Measurements from ENCODE around the gene UGT2B17.

UGT2B17 gene

GRCh38 chr4:68490826-68491457 is 85.2 kb downstream of the UGT2B17 start:
- no peak for DNase-seq (ENCODE audit: low read depth in 1 of 2, low spot score in 1 of 2)
- TF ChIP-seq POLR2AphosphoS5 (IDR thresholded peaks at IDR 0.05; ENCODE audit: low read depth) (no peak), REST (IDR thresholded peaks at IDR 0.05; ENCODE audit: insufficient replicate concordance, low read depth) (no peak), GABPA (IDR thresholded peaks at IDR 0.05; ENCODE audit: low read depth) (no peak), SPI1 (IDR thresholded peaks at IDR 0.05; ENCODE audit: borderline replicate concordance, low read depth) (no peak), CTCF (IDR thresholded peaks at IDR 0.05; ENCODE audit: insufficient read depth, low read length) (no peak)
- Histone ChIP-seq H3K4me3 (replicated peaks; ENCODE audit: insufficient read depth, low read length) (no peak overlapping the region), H3K27ac (replicated peaks) (no peak overlapping the region), H3K27me3 (ENCODE audit: insufficient read depth, poor library complexity, severe bottlenecking) (no peaks in the 10 kb centered on the region)

- TF ChIP-seq REST (IDR thresholded peaks at IDR 0.05; ENCODE audit: insufficient replicate concordance, low read depth) (no peak), POLR2AphosphoS5 (IDR thresholded peaks at IDR 0.05; ENCODE audit: low read depth) (no peak), SPI1 (IDR thresholded peaks at IDR 0.05; ENCODE audit: borderline replicate concordance, low read depth) (no peak), GABPA (IDR thresholded peaks at IDR 0.05; ENCODE audit: low read depth) (no peak), CTCF (IDR thresholded peaks at IDR 0.05; ENCODE audit: insufficient read depth, low read length) (no peak)
These were observed 86.8 kb downstream of the UGT2B17 start for GRCh38 chr4:68489338-68489737.

More at GRCh38 chr4:68489338-68489737, 86.8 kb downstream of the UGT2B17 start:
- DNase-seq (ENCODE audit: low read depth in 1 of 2, low spot score in 1 of 2) = no peak
- Histone ChIP-seq H3K4me3 (replicated peaks; ENCODE audit: insufficient read depth, low read length) (no peak overlapping the region), H3K27ac (replicated peaks) (no peak overlapping the region), H3K27me3 (ENCODE audit: insufficient read depth, poor library complexity, severe bottlenecking) (no peaks in the 10 kb centered on the region)

Measured in HL-60 (cell line).